NCI-H2227 treated with DMSO at 0.1 percent for 48 hours (cell line): ENCODE measurements around the gene PRSS57.

Experiments used
- DNase-seq: peaks from one replicate; lab custom pipeline; 2025; lab: John Stamatoyannopoulos, UW

Gene PRSS57

GRCh38 chr19:638906-639252 lies 56.4 kb downstream of the PRSS57 start:
- DNase-seq, result no peak
